ENCODE results near the gene HSD17B1.

HSD17B1 gene

DNA sequence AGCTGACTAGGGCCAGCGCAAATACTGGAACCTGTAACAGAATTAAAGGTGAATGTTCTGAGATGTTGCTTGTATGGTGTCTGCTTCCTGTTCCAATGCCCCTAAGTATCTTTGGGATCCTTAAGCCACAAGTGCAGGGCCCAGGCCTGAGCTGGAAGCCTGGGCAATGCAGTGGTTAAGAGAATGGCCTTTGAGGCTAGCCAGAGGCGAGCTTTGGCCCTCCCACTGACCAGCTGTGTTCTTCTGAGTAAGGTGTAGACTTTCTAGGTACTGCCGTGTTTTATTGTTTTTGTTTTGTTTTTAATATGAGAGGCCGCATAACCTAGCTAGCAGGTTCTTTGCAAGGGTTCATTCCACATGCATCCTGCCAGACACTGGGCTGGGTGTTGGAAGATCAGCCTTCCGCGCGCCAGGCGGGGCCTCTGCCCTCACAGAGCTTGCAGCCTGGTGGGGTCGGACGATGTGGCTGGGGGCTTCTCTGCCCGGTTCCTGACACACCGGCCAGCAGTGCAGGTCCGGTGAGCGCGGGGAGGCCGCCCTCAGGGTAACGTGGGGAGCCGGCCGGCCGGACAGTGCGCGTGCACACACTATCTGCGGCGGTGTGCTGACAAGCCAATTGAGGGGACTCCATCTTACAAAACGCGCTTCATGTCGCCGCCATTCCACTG is 13.6 kb downstream of the HSD17B1 start:
- TF ChIP-seq CTCF (IDR thresholded peaks at IDR 0.05; ENCODE audit: low read depth, low read length): no peak
- in situ Hi-C loops (cut with HindIII; ENCODE audit: low sequenced_read_pairs): no loop called here
- no peak for DNase-seq (ENCODE audit: low read depth, low spot score)
- peak overlapping the region; percentile 90 for H3K4me3 ChIP-seq (ENCODE audit: low read depth, low read length)

DNA sequence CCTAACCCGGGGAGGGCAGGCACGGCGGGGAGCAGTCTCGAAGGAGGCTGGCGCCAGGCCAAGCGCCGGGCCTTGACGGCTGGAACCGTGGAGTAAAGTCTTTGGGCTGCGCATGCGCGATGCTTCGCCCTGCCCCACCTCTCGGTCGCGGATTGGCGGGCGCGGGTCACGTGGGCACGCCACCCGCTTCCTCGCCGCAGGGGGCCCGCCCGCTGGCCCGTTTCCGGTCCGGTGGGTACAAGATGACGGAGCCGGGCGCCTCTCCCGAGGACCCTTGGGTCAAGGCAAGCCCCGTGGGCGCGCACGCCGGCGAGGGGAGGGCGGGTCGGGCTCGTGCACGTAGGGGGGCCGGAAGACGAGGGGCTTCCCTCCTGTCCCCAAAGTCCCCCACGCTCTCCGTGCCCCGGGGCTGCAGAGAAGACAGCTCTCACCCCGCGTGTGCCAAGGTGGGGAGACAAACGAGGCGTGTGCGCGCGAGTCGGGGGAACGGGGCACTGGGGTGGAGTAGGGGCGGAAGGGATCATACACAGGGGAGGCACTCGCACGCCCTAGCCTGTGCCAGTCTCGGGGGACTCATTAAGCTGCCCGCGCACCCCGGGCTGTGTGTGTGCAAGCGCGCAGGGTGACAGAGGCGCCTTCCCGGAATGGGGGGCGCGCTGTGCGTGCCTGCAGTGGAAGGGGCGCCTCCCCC is 14.3 kb downstream of the HSD17B1 start, which contains the start of gene MLX:
TSS of gene MLX (plus strand) at position 218 of the 691 bp plus-strand sequence. CDS start at position 243, 25 bp downstream.
- DNase-seq (ENCODE audit: low read depth, low spot score): peak; percentile 86
- no peak for TF ChIP-seq CTCF (IDR thresholded peaks at IDR 0.05; ENCODE audit: low read depth, low read length)
- in situ Hi-C loops (cut with HindIII; ENCODE audit: low sequenced_read_pairs): no loop called here
- H3K4me3 ChIP-seq (ENCODE audit: low read depth, low read length): peak within 1 kb of the TSS; percentile 90

- in situ Hi-C loops (cut with HindIII; ENCODE audit: low sequenced_read_pairs): no loop called here
- TF ChIP-seq CTCF (IDR thresholded peaks at IDR 0.05; ENCODE audit: low read depth, low read length): no peak
- no peak overlapping the region for H3K4me3 ChIP-seq (ENCODE audit: low read depth, low read length)
- no peak for DNase-seq (ENCODE audit: low read depth, low spot score)
These were observed 15.8 kb downstream of the HSD17B1 start for GRCh38 chr17:42568341-42569111.

DNA sequence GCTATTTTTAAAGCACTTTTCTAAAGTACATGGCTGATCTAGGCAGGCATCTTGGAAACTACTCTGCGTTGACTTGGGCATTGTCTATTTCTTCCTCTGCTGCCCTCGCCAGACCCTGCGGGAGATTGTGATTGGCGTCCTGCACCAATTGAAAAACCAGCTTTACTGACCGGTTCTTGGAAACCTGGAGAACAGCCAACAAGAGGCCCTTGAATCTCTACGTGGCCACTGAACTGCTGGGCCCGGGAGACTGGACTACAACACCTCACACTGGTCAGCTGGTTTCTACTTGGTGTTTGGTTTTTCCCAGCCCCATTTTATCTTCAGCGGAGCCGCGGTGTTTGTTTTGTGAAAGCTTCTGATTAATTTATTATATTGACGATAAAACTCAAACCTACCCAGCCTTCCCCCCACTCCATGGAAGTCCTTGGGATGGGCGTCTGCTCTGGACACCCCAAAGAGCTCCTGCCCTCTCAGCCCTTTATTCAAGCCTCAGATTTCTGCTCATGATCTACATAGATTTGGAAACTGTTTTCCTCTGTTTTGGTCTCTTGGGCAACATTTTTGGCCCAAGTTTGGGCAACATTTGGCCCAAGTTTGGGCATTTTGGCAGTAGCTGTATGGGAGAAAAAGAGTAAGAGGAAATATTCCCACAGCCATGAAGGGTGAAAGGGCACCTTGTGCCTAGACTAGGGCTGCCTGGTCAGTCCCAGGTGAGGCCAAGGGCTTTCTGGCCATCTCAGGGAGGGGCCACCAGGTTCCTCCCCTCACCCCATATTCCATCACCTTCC is 18.9 kb downstream of the HSD17B1 start:
- no peak for TF ChIP-seq CTCF (IDR thresholded peaks at IDR 0.05; ENCODE audit: low read depth, low read length)
- no peak overlapping the region for H3K4me3 ChIP-seq (ENCODE audit: low read depth, low read length)
- no peak for DNase-seq (ENCODE audit: low read depth, low spot score)
- in situ Hi-C loops (cut with HindIII; ENCODE audit: low sequenced_read_pairs): no loop called here

GRCh38 chr17:42573095-42573494 is 20.4 kb downstream of the HSD17B1 start:
- in situ Hi-C loops (cut with HindIII; ENCODE audit: low sequenced_read_pairs): no loop called here
- H3K4me3 ChIP-seq (ENCODE audit: low read depth, low read length): no peak overlapping the region
- DNase-seq (ENCODE audit: low read depth, low spot score): no peak
- no peak for TF ChIP-seq CTCF (IDR thresholded peaks at IDR 0.05; ENCODE audit: low read depth, low read length)

DNA sequence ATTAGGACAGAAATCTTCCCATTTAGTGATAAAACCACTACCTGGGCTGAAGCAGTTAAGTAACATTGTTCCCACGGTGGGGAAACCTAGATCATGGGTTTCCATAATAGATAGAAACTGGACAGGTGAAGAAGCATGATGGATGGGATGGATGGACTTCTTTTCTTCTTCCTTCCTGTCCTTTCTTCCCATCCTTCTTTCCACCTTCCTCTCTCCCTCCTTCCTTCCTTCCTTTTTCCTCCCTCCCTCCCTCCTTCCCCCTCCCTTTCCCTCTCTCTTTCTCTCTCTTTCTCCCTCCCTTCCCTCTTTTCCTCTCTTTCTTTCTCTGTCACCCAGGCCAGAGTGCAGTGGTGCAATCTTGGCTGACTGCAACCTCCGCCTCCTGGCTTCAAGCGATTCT is 21.7 kb downstream of the HSD17B1 start:
- H3K4me3 ChIP-seq (ENCODE audit: low read depth, low read length): no peak overlapping the region
- in situ Hi-C loops (cut with HindIII; ENCODE audit: low sequenced_read_pairs): no loop called here
- TF ChIP-seq CTCF (IDR thresholded peaks at IDR 0.05; ENCODE audit: low read depth, low read length): no peak
- no peak for DNase-seq (ENCODE audit: low read depth, low spot score)
